Stimulated activated CD8-positive, alpha-beta memory T cell treated with anti-CD3 and anti-CD28 coated beads, Interleukin-12 subunit alpha, Interleukin-12 subunit beta, amount 100 ng/mL, for 4 hours (primary cell): ENCODE results near the gene DOCK1.

Experiments used
- DNase-seq: peaks from one replicate; pipeline ENCODE4 v3.0.0-alpha.2; 2020; ENCODE audit warnings: low read depth

Gene DOCK1

DNA sequence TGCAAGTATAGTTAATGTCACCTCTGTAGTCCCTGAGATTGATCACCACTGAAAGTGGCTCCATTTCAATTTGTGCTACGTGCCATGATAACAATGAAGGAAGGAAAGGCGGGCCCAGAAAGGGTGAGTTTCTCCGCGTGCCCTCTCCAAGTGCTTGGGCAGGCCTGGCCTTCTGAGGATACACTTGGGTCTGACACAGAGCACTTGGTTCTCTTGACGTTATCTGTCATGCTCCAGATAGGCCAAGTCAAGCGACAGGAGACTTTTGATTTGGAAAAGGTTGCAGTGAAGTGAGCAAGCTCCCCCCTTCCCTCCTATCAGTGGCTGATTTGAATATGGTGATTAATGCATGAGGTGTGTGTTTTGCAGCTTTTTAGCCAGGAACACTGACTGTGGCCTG, 452.0 kb downstream of the DOCK1 start:
- DNase-seq = no peak

DNA sequence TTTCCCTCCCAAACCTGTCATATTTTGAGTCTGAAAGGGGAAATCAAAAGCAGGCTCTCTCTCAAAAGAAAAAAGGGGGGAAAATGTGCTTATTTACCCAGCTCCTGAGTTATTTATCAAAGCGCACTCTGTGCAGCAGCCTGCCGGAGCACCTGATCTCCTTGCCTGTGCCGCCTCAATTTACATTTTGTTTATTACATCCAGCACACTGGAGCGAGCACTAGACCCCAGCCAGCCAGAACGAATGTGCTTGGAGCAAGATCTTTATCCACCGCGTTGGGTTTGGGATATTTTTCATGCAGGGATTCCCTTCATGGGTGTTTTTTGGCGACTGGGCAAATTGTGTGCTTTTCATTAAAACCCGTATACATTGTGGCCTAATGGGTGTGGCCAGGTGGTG, 453.1 kb downstream of the DOCK1 start:
- DNase-seq = no peak

DNA sequence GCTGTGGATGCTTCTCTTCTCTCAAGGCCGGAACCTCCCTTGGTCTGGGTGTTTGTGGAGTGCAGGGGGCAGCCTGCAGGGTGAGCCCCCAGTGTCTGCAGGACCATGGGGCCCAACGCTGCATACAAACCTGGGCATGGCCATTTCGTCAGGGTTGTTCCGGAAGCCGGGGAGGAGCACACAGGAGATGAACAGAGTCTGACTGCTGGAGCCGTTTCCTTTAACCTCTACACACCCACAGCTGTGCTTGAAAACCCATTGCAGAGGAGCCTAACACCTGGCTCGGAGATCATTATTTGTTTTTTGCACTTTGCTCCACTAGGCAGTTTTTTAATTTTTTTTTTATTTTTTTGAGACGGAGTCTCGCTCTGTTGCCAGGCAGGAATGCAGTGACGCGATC, 458.8 kb downstream of the DOCK1 start:
- DNase-seq = no peak

DNA sequence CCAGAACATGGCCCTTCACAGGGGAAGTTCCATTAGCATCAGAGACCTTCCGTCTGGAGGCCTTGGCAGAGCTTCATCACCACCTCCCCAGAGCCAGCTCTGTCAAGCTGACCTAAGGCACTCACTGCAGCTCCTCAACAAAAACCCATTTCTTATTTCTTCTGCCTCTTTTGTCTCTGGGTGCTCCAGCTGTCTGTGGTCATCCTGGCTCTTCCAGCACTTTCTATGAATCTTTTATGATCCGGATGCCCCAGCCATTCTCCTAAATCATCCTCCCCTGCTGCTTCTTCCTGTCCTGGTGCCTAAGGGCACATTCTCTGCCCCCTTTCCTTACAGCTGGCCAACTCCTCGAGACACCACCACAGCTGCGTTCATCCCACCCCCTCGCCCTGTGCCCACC, 462.9 kb downstream of the DOCK1 start:
- no peak for DNase-seq

DNA sequence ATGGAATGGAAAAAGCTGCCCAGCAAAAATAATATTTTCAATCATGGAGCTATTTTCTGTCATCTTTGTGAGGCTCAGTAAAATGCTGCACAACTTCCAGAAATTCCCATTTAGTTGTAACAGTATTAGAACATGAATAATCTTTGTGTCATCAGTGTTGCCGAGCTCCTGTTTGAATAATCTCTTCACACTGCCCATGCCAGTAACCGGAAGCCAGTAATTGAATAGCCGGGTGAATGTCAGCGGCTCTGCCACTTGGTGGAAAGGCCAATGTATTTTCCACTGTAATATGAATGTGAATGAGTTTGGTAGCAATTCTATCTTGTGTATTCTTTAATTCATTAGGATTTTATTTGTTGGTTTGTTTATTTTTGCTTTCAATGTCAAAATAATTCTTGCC, 463.7 kb downstream of the DOCK1 start:
- no peak for DNase-seq

DNA sequence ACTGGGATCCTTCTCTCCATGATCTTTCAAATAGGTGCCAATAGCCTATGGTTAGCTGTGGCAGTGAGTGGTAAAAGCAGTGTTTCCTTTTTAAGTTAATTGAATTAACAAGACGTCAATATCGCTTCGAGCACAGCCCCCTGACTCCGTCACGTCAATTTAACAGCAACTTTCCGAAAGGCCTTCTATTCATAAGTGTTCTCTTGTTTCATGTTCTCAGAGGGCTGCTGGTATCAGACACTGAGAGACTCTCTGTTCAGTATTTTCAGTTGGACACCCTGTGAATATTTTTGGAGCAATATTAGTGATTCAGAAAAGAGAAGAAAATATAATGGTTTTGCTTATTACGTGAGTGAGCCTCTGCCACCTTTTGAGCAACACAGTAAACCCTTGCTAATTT, 465.4 kb downstream of the DOCK1 start:
- DNase-seq = no peak

DNA sequence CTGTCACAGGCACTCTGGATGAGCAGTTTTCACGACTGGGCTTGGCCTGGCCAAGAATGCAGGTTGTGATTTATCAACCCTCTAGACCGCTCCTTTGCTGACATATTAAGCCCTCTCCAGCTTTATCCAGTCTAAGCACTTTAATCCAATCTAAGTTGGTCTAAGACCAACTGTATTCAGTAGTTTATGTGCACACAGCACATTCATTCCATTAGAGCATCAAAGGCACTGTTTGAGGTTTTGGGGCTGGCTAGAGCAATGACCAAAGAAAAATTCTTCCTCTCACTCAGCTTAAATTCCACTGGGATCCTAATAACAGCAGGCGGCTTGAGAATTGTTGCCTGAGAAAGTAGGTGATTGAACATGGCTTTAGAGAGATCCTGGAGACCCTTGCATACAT, 467.1 kb downstream of the DOCK1 start:
- no peak for DNase-seq

DNA sequence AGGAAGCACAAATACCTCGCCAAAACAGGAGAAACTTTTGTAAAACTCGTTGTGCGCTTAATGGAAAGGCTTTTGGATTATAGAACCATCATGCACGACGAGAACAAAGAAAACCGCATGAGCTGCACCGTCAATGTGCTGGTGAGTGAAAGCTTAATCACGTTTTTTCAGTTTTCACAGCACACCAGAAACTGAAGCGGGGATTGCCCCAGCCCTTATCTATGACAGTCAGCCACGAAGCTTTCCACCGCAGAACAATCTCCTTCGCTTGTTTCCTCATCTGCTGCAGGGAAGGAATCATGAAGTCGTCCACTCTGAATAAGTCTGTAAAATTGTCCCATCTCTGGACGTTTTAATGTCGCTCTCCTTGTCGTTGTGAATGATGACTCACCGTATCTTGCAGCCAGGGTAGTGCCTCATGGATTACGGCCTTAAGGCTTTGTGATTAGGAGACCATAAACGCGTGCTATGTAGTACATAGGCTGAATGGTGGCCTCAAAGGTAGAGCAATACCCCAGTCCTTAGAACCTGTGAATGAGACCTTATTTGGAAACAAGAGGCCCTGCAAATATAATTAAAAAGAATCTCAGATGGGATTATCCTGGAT, 468.9 kb downstream of the DOCK1 start:
- no peak for DNase-seq

DNA sequence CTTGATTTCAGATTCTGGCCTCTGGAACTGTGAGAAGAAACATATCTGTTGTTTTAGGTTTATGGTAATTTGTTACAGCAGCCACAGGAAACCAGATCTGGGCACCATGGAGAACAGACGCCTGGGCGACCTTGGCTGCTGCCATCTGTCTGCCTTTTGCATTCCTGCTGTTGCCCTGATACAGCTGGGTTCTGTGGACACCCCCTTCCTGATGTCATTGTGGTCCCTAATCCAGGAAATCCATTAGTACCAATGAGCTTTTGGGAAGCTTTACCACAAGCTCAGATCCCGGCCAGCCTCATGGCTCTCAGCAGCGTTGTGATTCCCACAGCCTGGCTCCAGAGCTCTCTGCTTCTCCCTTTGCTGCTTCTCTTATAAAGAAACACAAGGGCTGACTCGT, 469.7 kb downstream of the DOCK1 start:
- DNase-seq = no peak

DNA sequence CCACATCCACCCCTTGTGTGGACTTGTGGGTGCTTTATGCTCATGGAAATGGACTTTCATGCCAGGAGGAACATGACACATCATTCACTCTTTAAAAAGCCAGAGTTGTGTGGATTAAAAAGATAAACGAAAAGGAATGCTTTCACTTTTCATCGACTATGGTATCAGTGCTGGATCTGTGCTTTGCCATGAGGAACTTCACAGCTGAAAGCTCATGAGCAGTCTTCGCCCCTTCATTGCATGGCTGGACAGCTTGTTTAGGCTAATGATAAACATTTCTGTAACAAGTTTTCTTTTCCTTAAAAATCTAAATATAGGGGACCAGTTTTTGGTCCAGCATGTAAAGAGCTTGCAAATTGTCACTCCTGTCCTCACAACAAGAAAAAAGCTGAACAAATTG, 470.2 kb downstream of the DOCK1 start:
- DNase-seq = no peak

DNA sequence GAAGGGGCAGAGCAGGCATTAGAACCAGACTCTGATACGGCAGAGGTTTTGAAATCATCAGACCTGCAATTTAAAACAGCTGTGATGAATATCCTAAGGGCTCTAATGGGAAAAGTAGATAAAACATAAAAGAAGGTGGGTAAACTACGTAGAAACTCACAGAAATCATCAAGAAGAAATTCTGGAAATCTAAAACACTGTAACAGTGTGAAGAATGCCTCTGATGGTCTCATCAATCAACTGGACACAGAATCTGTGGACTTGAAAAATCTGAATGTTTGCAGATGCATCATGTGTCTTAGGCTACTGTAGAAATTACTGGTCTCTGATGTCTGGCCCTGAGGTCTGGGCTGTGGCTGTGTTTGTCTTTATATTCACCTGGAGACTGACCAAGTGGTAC, 470.8 kb downstream of the DOCK1 start:
- DNase-seq = no peak

DNA sequence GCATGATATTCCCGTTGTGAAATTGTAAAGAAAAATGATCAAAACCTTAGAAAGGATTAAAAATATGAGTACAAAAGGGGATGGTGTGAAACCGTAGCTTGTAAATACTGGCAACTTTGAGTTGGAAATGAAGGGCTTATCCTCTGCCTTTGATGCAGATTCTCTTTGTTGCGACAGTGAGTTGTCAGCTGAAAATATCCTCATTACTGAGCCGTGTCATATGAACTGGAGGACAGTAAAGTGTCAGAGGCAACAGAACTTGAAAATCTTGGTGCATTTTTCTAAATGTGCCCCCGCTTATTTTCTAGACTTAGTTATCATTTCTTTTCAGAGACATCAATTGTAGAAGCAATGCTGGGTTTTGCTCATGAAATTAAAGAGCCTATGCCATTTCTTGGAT, 473.4 kb downstream of the DOCK1 start:
- no peak for DNase-seq

DNA sequence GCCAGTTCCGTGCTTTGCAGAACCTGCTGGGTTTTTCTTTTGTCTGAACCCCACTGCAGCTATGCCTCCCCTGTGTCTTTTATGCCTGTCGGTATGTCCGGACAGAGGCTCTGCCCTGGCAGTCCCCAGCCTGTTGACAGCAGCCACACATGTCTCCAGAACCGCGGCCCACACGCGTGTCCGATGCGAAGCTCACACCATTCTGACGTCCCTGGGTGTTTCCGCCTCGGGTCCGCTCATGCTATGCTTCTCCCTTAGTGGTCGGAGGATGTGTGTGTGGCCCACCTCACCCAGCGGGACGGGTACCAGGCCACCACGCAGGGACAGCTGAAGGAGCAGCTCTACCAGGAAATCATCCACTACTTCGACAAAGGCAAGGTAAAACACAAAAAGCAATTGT, 479.3 kb downstream of the DOCK1 start:
- no peak for DNase-seq

DNA sequence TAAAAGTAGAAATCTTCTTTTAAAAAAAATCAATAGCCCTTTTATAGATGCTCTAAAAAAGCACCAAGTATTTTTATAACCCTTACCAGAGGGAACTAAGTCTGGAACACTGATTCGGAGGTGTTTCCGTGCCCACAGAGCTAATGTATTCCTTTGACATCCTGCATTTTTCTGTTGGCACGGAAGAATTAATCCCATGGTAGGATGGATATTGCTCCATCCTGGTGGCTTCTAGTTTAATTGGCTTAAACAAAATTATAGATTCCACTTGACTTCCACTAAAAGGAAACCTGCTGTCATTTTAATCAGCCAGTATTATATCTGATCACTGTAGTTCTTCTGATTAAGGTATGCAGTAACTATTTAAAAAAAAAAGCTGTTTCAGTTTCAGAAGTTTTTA, 479.8 kb downstream of the DOCK1 start:
- no peak for DNase-seq

DNA sequence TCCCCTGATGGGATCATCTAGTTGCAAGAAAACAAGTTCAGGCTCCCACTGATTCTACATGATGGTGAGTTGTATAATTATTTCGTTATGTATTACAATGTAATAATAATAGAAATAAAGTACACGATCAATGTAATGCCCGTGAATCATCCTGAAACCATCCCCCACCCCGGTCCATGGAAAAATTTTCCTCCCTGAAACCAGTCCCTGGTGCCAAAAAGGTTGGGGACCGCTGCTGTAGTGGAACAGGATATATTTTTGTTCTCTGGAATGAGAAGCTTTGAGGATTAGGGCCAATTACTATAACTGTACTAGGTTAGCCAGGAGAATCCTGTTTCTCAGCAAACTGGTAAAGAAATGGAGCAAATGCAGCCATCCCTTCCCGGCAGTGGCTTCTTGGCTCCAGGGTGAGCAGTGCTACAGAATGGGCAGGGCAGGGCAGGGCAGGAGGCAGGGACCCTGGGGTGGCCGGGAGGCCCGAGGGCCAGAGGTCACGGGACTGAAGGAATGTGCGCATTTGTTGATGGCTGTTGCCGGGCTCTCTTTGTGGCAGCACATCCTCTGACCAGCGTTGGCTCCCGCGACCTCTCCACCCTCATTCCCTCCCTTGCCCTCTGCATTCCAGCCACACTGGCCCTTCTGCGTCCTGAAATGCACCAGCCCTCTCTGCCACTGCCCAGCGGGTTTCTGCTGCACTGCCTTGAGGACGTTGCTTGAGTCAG, 481.5 kb downstream of the DOCK1 start:
- DNase-seq = no peak

DNA sequence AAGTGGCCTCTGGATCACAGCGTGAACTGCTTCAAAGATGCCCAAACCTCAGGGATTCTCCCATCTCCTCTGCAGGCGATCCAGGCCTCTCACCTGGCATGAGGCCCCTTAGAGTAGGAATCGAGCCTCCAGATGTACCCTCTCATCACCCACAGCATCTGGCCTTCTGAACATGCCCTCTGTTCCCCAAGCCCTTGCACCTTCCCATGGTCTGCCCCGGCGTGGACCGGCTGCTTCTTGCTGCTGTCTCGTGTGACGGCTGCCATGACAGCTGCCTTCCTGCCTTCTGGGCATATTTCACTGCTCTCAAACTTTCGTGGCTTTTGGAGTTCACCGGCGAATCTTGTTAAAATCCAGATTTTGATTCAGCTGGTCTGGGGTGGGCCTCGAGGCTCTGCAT, 486.6 kb downstream of the DOCK1 start:
- DNase-seq = no peak

DNA sequence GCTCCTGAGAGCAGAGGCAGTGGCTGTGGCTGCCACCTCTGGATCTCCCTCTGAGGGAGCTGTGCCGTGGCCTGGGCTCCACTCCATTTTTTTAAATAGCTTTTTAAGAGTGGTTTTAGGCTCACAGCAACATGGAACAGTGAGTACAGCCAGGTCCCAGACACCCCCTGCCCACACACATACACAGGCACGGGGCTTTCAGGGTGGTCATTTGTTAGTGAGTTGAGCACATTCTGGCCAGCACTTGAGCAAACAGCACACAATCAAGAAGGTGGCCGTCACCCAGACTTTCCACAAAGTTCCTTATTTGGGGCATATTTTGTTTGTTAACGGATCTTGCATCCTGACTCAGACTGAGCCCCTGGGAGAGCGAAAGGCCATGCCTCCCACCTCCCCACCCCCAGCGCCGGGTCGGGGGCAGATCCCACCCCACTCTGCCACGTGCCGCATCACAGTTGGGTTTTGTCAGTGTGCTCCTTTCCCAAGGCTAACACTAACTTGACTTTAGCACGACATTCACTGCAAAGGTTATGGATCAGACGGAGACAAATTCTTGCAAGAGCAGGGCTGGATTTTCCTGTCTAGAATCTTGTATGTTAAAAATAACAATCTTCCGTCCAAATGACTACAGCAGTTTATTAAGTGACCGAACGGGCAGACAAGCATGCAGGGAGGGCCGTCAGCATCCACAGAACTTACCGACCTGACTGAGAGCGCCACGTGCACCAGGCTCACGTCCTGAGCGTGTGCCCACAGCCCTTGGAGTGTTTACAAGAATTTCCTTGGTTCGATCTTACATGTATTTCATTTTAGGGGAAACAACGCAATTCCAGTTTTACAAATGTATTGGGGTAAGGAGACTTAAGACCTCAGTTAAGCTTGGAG, 487.4 kb downstream of the DOCK1 start:
- DNase-seq = no peak

DNA sequence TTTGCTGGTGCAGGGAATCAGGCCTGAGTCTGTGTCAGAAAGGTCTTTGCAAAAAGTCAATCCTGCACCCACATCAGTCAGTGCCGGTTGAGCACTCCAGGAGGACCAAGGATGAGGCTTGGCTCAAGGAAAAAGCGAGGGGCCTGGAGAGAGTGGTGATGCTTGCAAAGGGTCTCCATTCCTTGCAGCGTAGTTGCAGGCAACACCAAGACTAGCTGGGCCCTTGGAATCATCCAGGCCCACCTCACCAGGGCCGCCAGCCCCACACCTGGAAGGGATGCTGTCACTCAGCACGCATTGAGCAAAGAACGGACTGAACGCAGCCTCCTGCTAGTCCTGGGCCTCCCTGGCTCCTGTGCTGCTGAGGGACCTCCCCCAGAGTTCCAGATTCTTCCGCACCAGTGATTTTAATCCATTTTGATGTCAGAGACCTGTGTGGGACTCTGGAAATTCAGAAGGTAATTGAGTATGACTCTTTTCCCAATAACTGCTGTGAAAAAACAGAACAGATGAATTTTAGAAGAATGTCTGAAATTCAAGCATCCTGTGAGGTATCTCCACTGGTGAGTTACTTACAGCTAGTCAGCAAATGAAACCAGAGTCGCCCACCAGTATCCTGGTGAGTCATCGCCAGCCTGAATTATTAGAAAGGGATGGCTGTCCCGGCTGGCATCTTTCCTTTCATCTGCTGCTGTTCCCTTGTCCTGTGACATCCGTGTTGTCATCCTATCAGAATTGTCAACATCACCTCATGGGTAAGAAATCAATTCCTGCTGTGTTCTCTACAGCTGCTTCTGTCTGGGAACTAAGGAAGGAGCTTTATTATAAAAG, 493.1 kb downstream of the DOCK1 start:
- no peak for DNase-seq

DNA sequence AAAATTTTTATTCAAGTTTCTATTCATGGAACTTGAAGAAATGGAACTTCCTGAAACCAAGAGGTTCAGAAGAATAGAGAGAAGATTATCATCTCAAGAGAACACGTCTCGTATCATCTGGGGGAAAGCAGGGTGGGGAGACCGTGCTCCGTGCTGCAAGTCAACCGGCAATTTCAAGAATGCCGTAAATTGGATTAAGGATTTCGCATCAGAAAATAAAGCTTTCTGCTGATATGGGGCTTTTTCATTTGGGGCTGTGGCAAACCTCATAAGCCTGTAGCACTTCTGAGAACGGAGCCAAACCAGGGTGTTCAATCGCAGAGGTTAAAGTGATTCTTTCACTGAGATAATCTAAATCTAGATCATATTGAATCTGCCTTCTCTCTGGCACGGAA, 493.7 kb downstream of the DOCK1 start:
- DNase-seq = no peak

DNA sequence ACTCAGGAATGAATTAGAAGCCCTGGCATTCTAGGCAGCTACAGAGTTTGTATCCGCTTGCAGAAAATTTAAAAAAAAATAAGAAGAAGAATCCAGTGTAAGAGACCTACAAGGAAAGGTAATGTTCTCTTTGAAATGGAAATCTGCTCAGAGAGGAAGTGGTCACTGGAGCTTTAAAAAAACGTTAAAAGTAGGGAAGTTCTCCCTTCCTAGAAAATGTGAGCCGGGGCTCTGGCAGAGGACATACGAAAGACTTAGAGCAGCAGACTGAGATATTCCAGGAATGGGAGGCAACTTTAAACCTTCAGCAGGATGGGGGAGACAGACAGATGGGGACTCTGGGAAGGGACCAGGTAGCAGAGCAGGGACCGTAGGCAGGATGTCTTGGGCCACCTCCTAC, 494.4 kb downstream of the DOCK1 start:
- no peak for DNase-seq

DNA sequence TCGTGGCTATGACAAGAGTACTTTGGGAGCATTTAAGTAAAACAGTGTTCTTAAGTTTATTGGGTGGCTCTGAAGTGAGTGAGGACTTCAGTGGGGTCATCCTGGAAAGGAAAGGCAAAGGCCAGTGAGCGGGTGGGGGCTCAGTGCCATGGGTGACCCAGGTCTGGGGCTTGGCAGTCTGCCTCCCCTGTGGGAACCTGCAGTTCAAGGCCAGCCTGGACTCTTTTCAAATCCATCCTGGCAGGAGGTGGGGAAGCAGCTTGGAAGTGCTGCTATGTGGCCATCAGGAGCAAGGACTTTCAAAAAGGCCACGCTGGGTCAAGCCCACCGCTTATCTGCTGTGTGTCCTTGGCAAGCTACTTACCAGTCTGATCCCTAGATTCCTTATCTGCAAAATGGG, 495.0 kb downstream of the DOCK1 start:
- DNase-seq = no peak
